ENCODE data around the gene KIF9. TPM values are rescaled to one million over a fixed set of nuclear protein-coding genes. Genes with fewer than 3 reads are reported as not detected.

The KIF9 gene
- total RNA-seq, 2 donors from 2014 or later: 5.3 to 13.4 TPM

- Histone ChIP-seq H3K27me3 (no peaks in the 10 kb centered on the region), H3K9ac (ENCODE audit: low read depth in 2 of 2, low read length in 2 of 2) (no peak overlapping the region), H3K4me1 (no peaks in the 10 kb centered on the region), H3K9me3 (no peaks in the 10 kb centered on the region), H3K4me3 (no peak overlapping the region), H3K27ac (no peak overlapping the region), H3K36me3 (no peaks in the 10 kb centered on the region)
- intact Hi-C loops (cut with DNase I): no loop called here
- no peak for TF ChIP-seq CTCF (IDR thresholded peaks at IDR 0.05)
- DNase-seq: no peak
Measured at GRCh38 chr3:47204875-47205274, 77.7 kb downstream of the KIF9 start.

GRCh38 chr3:47202542-47202941, 80.1 kb downstream of the KIF9 start:
- no peaks in the 10 kb centered on the region for H3K9me3 ChIP-seq
- H3K4me1 ChIP-seq: no peaks in the 10 kb centered on the region
- no peak overlapping the region for H3K27ac ChIP-seq
- H3K4me3 ChIP-seq: no peak overlapping the region
- no peaks in the 10 kb centered on the region for H3K27me3 ChIP-seq
- intact Hi-C loops (cut with DNase I): no loop called here
- no peaks in the 10 kb centered on the region for H3K36me3 ChIP-seq
- TF ChIP-seq CTCF (IDR thresholded peaks at IDR 0.05): no peak
- H3K9ac ChIP-seq (ENCODE audit: low read depth in 2 of 2, low read length in 2 of 2): no peak overlapping the region
- DNase-seq: no peak

GRCh38 chr3:47197287-47197686, 85.3 kb downstream of the KIF9 start:
- Histone ChIP-seq H3K36me3 (no peaks in the 10 kb centered on the region), H3K4me1 (no peaks in the 10 kb centered on the region), H3K9ac (ENCODE audit: low read depth in 2 of 2, low read length in 2 of 2) (no peak overlapping the region), H3K27ac (no peak overlapping the region), H3K9me3 (no peaks in the 10 kb centered on the region), H3K27me3 (no peaks in the 10 kb centered on the region), H3K4me3 (no peak overlapping the region)
- no peak for TF ChIP-seq CTCF (IDR thresholded peaks at IDR 0.05)
- no peak for DNase-seq
- intact Hi-C loops (cut with DNase I): no loop called here

GRCh38 chr3:47194994-47195393, 87.6 kb downstream of the KIF9 start:
- no peak for TF ChIP-seq CTCF (IDR thresholded peaks at IDR 0.05)
- H3K27ac ChIP-seq: no peak overlapping the region
- H3K9me3 ChIP-seq: no peaks in the 10 kb centered on the region
- H3K27me3 ChIP-seq: no peaks in the 10 kb centered on the region
- H3K36me3 ChIP-seq: no peaks in the 10 kb centered on the region
- no peak overlapping the region for H3K9ac ChIP-seq (ENCODE audit: low read depth in 2 of 2, low read length in 2 of 2)
- intact Hi-C loops (cut with DNase I): no loop called here
- DNase-seq: no peak
- no peaks in the 10 kb centered on the region for H3K4me1 ChIP-seq
- H3K4me3 ChIP-seq: no peak overlapping the region

GRCh38 chr3:47193871-47194859, 88.4 kb downstream of the KIF9 start:
- Histone ChIP-seq H3K4me1 (no peaks in the 10 kb centered on the region), H3K9me3 (no peaks in the 10 kb centered on the region), H3K4me3 (no peak overlapping the region), H3K27me3 (no peaks in the 10 kb centered on the region), H3K36me3 (no peaks in the 10 kb centered on the region), H3K9ac (ENCODE audit: low read depth in 2 of 2, low read length in 2 of 2) (no peak overlapping the region), H3K27ac (no peak overlapping the region)
- TF ChIP-seq CTCF (IDR thresholded peaks at IDR 0.05): no peak
- intact Hi-C loops (cut with DNase I): no loop called here
- no peak for DNase-seq

Data from colonic mucosa (tissue), 4 donors.